IMR-90 (cell line): ENCODE results near the gene ABCA6. TPM values are rescaled to one million over a fixed set of nuclear protein-coding genes. Genes with fewer than 3 reads are reported as not detected.

ENCODE experiments used
- ATAC-seq: fragments of 200-7000 bp; cut with Tn5 transposase; 2 replicates; pipeline ENCODE4 v1.9.1; 2020; ENCODE audit warnings: low read depth, mild to moderate bottlenecking, moderate library complexity
- BruUV-seq: library from RNA; stranded (reverse); fragments of 400-500 nt; replicated peaks from 2 replicates; lab custom pipeline; 2021; lab: Mats Ljungman, UMichigan
- CTCF ChIA-PET: fragments of 300-600 bp; formaldehyde crosslinking; extraction: SDS; loops from one replicate; lab custom pipeline; 2021; ENCODE audit warnings: antibody characterized with exemption; lab: Yijun Ruan, JAX
- POLR2A ChIA-PET: fragments of 300-600 bp; sonication (Branson Sonifier 250); formaldehyde crosslinking; loops from one replicate; lab custom pipeline; 2022; ENCODE audit warnings: antibody characterized with exemption; ENCODE audit not compliant: unreplicated experiment; lab: Charles Lee
- DNase-seq: peaks from one replicate; pipeline ENCODE4 v3.0.0; 2013
- H2AFZ ChIP-seq: replicated peaks from 2 replicates; pipeline ENCODE3; 2013; ENCODE audit warnings: low read length, mild to moderate bottlenecking; ENCODE audit not compliant: poor library complexity
- H2AK5ac ChIP-seq: 2 replicates; pipeline ENCODE4 v1.6.1; 2013; ENCODE audit warnings: low read depth, low read length, inconsistent platforms
- H2AK9ac ChIP-seq: replicated peaks from 2 replicates; pipeline ENCODE3; 2013; ENCODE audit warnings: mild to moderate bottlenecking, low read depth, low read length, moderate library complexity; ENCODE audit not compliant: poor library complexity
- H2BK120ac ChIP-seq: 2 replicates; pipeline ENCODE4 v1.6.1; 2013; ENCODE audit warnings: low read depth, low read length, inconsistent platforms
- H2BK15ac ChIP-seq: 3 replicates; pipeline ENCODE4 v1.6.1; 2013; ENCODE audit warnings: low read depth, low read length, inconsistent platforms
- H2BK20ac ChIP-seq: 2 replicates; pipeline ENCODE4 v1.6.1; 2013; ENCODE audit warnings: low read depth, mild to moderate bottlenecking, inconsistent platforms, low read length, moderate library complexity
- H2BK5ac ChIP-seq: 2 replicates; pipeline ENCODE4 v1.6.1; 2013; ENCODE audit warnings: mild to moderate bottlenecking, low read depth, low read length, inconsistent platforms; ENCODE audit not compliant: poor library complexity, severe bottlenecking
- H3K14ac ChIP-seq: replicated peaks from 2 replicates; pipeline ENCODE4 v1.6.1; 2013; ENCODE audit warnings: low read depth, low read length, inconsistent platforms
- H3K18ac ChIP-seq: 2 replicates; pipeline ENCODE4 v1.6.1; 2013; ENCODE audit warnings: low read depth, low read length, control low read depth
- H3K23ac ChIP-seq: 2 replicates; pipeline ENCODE4 v1.6.1; 2013; ENCODE audit warnings: low read depth, low read length, inconsistent platforms
- H3K27ac ChIP-seq: 2 replicates; pipeline ENCODE4 v1.5.1; 2013; ENCODE audit warnings: mild to moderate bottlenecking, control low read depth, low read length; ENCODE audit not compliant: insufficient read depth
- H3K27me3 ChIP-seq: 2 replicates; pipeline ENCODE4 v1.6.1; 2013; ENCODE audit warnings: low read length; ENCODE audit not compliant: control insufficient read depth, insufficient read depth
- H3K36me3 ChIP-seq: 2 replicates; pipeline ENCODE4 v1.6.1; 2013; ENCODE audit warnings: low read length, mixed read lengths; ENCODE audit not compliant: control insufficient read depth, insufficient read depth
- H3K4ac ChIP-seq: 2 replicates; pipeline ENCODE4 v1.6.1; 2013; ENCODE audit warnings: low read depth, low read length, inconsistent platforms
- H3K4me1 ChIP-seq: 2 replicates; pipeline ENCODE4 v1.6.1; 2013; ENCODE audit warnings: low read length, mixed read lengths; ENCODE audit not compliant: control insufficient read depth, insufficient read depth
- H3K4me2 ChIP-seq: 2 replicates; pipeline ENCODE4 v1.6.1; 2013; ENCODE audit warnings: low read depth, mild to moderate bottlenecking, control low read depth, low read length, moderate library complexity
- H3K4me3 ChIP-seq: 2 replicates; pipeline ENCODE4 v1.5.1; 2013; ENCODE audit warnings: low read depth, mild to moderate bottlenecking, control low read depth, low read length, moderate library complexity; ENCODE audit not compliant: insufficient read depth
- H3K56ac ChIP-seq: 2 replicates; pipeline ENCODE4 v1.6.1; 2013; ENCODE audit warnings: low read length, inconsistent platforms; ENCODE audit not compliant: insufficient read depth; ENCODE audit errors: extremely low read depth
- H3K79me1 ChIP-seq, 2 experiments: 2 replicates each; pipeline ENCODE4 v1.6.1; 2013; ENCODE audit warnings: low read length in 2 of 2, inconsistent platforms in 1 of 2, low read depth in 1 of 2
- H3K9ac ChIP-seq: 2 replicates; pipeline ENCODE4 v1.6.1; 2013; ENCODE audit warnings: low read depth, low read length, control low read depth
- H3K9me1 ChIP-seq: 2 replicates; pipeline ENCODE4 v1.6.1; 2013; ENCODE audit warnings: low read length, inconsistent platforms; ENCODE audit not compliant: insufficient read depth
- H3K9me3 ChIP-seq: 2 replicates; pipeline ENCODE4 v1.6.1; 2013; ENCODE audit warnings: low read length; ENCODE audit not compliant: control insufficient read depth, insufficient read depth
- H4K20me1 ChIP-seq: 2 replicates; pipeline ENCODE4 v1.6.1; 2013; ENCODE audit warnings: low read length, inconsistent platforms; ENCODE audit not compliant: insufficient read depth
- H4K5ac ChIP-seq: 2 replicates; pipeline ENCODE4 v1.6.1; 2013; ENCODE audit warnings: mild to moderate bottlenecking, low read depth, low read length, control low read depth
- H4K8ac ChIP-seq, 2 experiments: 2 replicates each; pipeline ENCODE4 v1.6.1; 2013; ENCODE audit warnings: low read depth in 2 of 2, low read length in 2 of 2, control low read depth in 1 of 2, inconsistent platforms in 1 of 2
- H4K91ac ChIP-seq: 2 replicates; pipeline ENCODE4 v1.6.1; 2013; ENCODE audit warnings: low read depth, low read length, inconsistent platforms; ENCODE audit not compliant: insufficient read depth
- BHLHE40 ChIP-seq: fragments of 150-350 bp; IDR thresholded peaks from 2 replicates; pipeline ENCODE4 v1.6.1; 2016; ENCODE audit warnings: mild to moderate bottlenecking, low read depth, low read length
- CHD1 ChIP-seq: IDR thresholded peaks from 2 replicates; pipeline ENCODE4 v1.6.1; 2012; ENCODE audit warnings: low read depth, low read length, improper control_type of control experiment
- FOS ChIP-seq: fragments of 150-350 bp; IDR thresholded peaks from 2 replicates; pipeline ENCODE4 v1.6.1; 2016; ENCODE audit warnings: low read depth, low read length
- MAZ ChIP-seq: IDR thresholded peaks from 2 replicates; pipeline ENCODE4 v1.6.1; 2012; ENCODE audit warnings: low read depth, mild to moderate bottlenecking, low read length, improper control_type of control experiment, moderate library complexity, borderline replicate concordance
- RAD21 ChIP-seq: IDR thresholded peaks from 2 replicates; pipeline ENCODE4 v1.6.1; 2012; ENCODE audit warnings: low read length, improper control_type of control experiment
- RCOR1 ChIP-seq: IDR thresholded peaks from 2 replicates; pipeline ENCODE4 v1.6.1; 2012; ENCODE audit warnings: mild to moderate bottlenecking, low read length, improper control_type of control experiment; ENCODE audit not compliant: insufficient replicate concordance
- SMC3 ChIP-seq: fragments of 150-350 bp; IDR thresholded peaks from 2 replicates; pipeline ENCODE4 v1.6.1; 2016; ENCODE audit warnings: low read depth, mild to moderate bottlenecking, antibody characterized with exemption, low read length, moderate library complexity
- WGBS, 2 experiments: methylation state at CpG; one replicate each; pipeline versions ENCODE4 v1.1.5 to v1.1.7; 2013; ENCODE audit warnings: missing lambda C conversion rate in 2 of 2; ENCODE audit not compliant: insufficient read length in 1 of 2; ENCODE audit errors: extremely low coverage in 2 of 2; 5-methylcytosine and 5-hydroxymethylcytosine counted together
- dilution Hi-C: fragments of 300-500 bp; cut with HindIII; formaldehyde crosslinking; loops from one replicate; pipeline ENCODE4 v1.14.3; 2018; ENCODE audit warnings: low sequenced_read_pairs; ENCODE audit not compliant: unreplicated experiment
- in situ Hi-C: fragments of 300-500 bp; cut with MboI; formaldehyde crosslinking; loops from 3 replicates; pipeline ENCODE4 v1.14.3; 2019; ENCODE audit warnings: low sequenced_read_pairs, inconsistent platforms, mixed read lengths
- intact Hi-C: fragments of 100-400 bp; cut with micrococcal nuclease; formaldehyde crosslinking; loops from 2 replicates; pipeline ENCODE4 v1.10.0; 2022
- polyA plus RNA-seq, 3 experiments: library from polyadenylated mRNA; depleted of rRNA; stranded (reverse); fragments of >200 nt; gene quantifications; 2 replicates each; pipeline ENCODE4 v1.2.3, GENCODE V29; 2012; ENCODE audit warnings: low replicate concordance in 1 of 3
- total RNA-seq: library from RNA; depleted of rRNA; stranded (reverse); fragments of >200 nt; gene quantifications from 2 replicates; pipeline ENCODE4 v1.2.3, GENCODE V29; 2012
- TF ChIP-seq, protein P1 (sequence below): fragments of 150-350 bp; IDR thresholded peaks from 2 replicates; pipeline ENCODE4 v1.6.1; 2016; ENCODE audit warnings: low read depth, mild to moderate bottlenecking, low read length, moderate library complexity, borderline replicate concordance

The ABCA6 gene
- total and polyA plus RNA-seq, 2 of the 4 experiments (the other 2 are of a cell fraction), result under 0.01 TPM; not detected in 1

GRCh38 chr17:69096541-69096940 is 45.2 kb downstream of the ABCA6 start:
- DNase-seq (no peak), ATAC-seq (no peak)
- no peak overlapping the region for H4K91ac ChIP-seq
- H3K9me3 ChIP-seq, result no peaks in the 10 kb centered on the region
- H2AK5ac ChIP-seq, result no peak overlapping the region
- WGBS, 2 experiments, result no CpG with 5 or more reads among the region's 1 CpG
- no peak overlapping the region for H3K4me3 ChIP-seq
- intact Hi-C loops (no loop called here), dilution Hi-C loops (no loop called here), in situ Hi-C loops (no loop called here)
- no peak overlapping the region for H2BK15ac ChIP-seq
- CTCF ChIA-PET, result interaction anchor here (0.6 kb wide), 1 partner anchor 87 kb away, joined by 3 read pairs; no protein-coding TSS in a partner anchor
- H2BK5ac ChIP-seq, result no peak overlapping the region
- no peak overlapping the region for H4K5ac ChIP-seq
- no peaks in the 10 kb centered on the region for H3K36me3 ChIP-seq
- H3K79me1 ChIP-seq, result no peaks in the 10 kb centered on the region
- no TSS peak for BruUV-seq
- no peak overlapping the region for H3K4me2 ChIP-seq
- no peaks in the 10 kb centered on the region for H3K4me1 ChIP-seq
- H3K27me3 ChIP-seq, result no peaks in the 10 kb centered on the region
- H4K8ac ChIP-seq, result no peak overlapping the region
- POLR2A ChIA-PET, result no interaction called here
- no peak overlapping the region for H2AK9ac ChIP-seq
- no peaks in the 10 kb centered on the region for H4K20me1 ChIP-seq
- H3K56ac ChIP-seq, result no peak overlapping the region
- no peak overlapping the region for H3K23ac ChIP-seq
- H2BK120ac ChIP-seq, result no peak overlapping the region
- H3K18ac ChIP-seq, result no peak overlapping the region
- no peak overlapping the region for H2AFZ ChIP-seq
- no peak overlapping the region for H3K27ac ChIP-seq
- no peak overlapping the region for H3K9ac ChIP-seq
- H3K14ac ChIP-seq, result no peak overlapping the region
- H2BK20ac ChIP-seq, result no peak overlapping the region
- no peaks in the 10 kb centered on the region for H3K9me1 ChIP-seq
- H3K4ac ChIP-seq, result no peak overlapping the region
- TF ChIP-seq RCOR1 (no peak), BHLHE40 (no peak), MAZ (no peak), RAD21 (no peak), CHD1 (no peak), FOS (no peak), SMC3 (no peak)
- TF ChIP-seq, protein P1, sequence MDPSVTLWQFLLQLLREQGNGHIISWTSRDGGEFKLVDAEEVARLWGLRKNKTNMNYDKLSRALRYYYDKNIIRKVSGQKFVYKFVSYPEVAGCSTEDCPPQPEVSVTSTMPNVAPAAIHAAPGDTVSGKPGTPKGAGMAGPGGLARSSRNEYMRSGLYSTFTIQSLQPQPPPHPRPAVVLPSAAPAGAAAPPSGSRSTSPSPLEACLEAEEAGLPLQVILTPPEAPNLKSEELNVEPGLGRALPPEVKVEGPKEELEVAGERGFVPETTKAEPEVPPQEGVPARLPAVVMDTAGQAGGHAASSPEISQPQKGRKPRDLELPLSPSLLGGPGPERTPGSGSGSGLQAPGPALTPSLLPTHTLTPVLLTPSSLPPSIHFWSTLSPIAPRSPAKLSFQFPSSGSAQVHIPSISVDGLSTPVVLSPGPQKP, result no peak
